GM06990 (cell line): ENCODE data around the gene FFAR3.

Experiments used
- DNase-seq: peaks from one replicate; pipeline ENCODE4 v3.0.0-alpha.2; 2011; ENCODE audit not compliant: insufficient read length; ENCODE audit errors: extremely low read depth
- H3K27me3 ChIP-seq: replicated peaks from 2 replicates; pipeline ENCODE4 v1.6.0; 2011; ENCODE audit warnings: low read length; ENCODE audit not compliant: control insufficient read depth, insufficient read depth
- H3K36me3 ChIP-seq: 2 replicates; pipeline ENCODE4 v1.5.1; 2011; ENCODE audit warnings: low read length; ENCODE audit not compliant: control insufficient read depth, insufficient read depth
- H3K4me3 ChIP-seq: replicated peaks from 2 replicates; pipeline ENCODE4 v1.5.1; 2011; ENCODE audit warnings: low read depth, mild to moderate bottlenecking, control low read depth, low read length
- CTCF ChIP-seq: IDR thresholded peaks from 2 replicates; pipeline ENCODE4 v1.5.1; 2011; ENCODE audit warnings: low read length, control low read depth, mild to moderate bottlenecking, inconsistent platforms; ENCODE audit not compliant: insufficient read depth, poor library complexity, severe bottlenecking

Gene FFAR3

GRCh38 chr19:35360880-35361420, 2.7 kb downstream of the FFAR3 start:
- no peaks in the 10 kb centered on the region for H3K27me3 ChIP-seq
- TF ChIP-seq CTCF = no peak
- DNase-seq = no peak
- no peaks in the 10 kb centered on the region for H3K36me3 ChIP-seq
- H3K4me3 ChIP-seq = no peak overlapping the region

- TF ChIP-seq CTCF = no peak
- H3K27me3 ChIP-seq = no peaks in the 10 kb centered on the region
- H3K4me3 ChIP-seq = no peak overlapping the region
- no peaks in the 10 kb centered on the region for H3K36me3 ChIP-seq
- no peak for DNase-seq
These were observed 4.2 kb downstream of the FFAR3 start for GRCh38 chr19:35362261-35363000.

GRCh38 chr19:35363001-35363590, 4.8 kb downstream of the FFAR3 start:
- TF ChIP-seq CTCF = no peak
- Histone ChIP-seq H3K36me3 (no peaks in the 10 kb centered on the region), H3K4me3 (no peak overlapping the region), H3K27me3 (no peaks in the 10 kb centered on the region)
- DNase-seq = no peak

- no peak for TF ChIP-seq CTCF
- H3K4me3 ChIP-seq = no peak overlapping the region
- no peaks in the 10 kb centered on the region for H3K36me3 ChIP-seq
- no peaks in the 10 kb centered on the region for H3K27me3 ChIP-seq
- no peak for DNase-seq
These were observed 5.6 kb downstream of the FFAR3 start for GRCh38 chr19:35363711-35364425.

GRCh38 chr19:35365303-35365702, 7.0 kb downstream of the FFAR3 start:
- Histone ChIP-seq H3K4me3 (no peak overlapping the region), H3K36me3 (no peaks in the 10 kb centered on the region), H3K27me3 (no peaks in the 10 kb centered on the region)
- TF ChIP-seq CTCF = no peak
- no peak for DNase-seq
